Stimulated activated CD4-positive, alpha-beta T cell treated with anti-CD3 and anti-CD28 coated beads, Interleukin-12 subunit alpha, Interleukin-12 subunit beta, amount 100 ng/mL, for 24 hours (primary cell): Measurements from ENCODE around the gene TMEM72.

ENCODE experiments used
- DNase-seq, 2 experiments: peaks; one replicate each; pipeline ENCODE4 v3.0.0-alpha.2; 2020; ENCODE audit warnings: low read depth in 2 of 2

The TMEM72 gene

GRCh38 chr10:44978570-44979280, 67.6 kb downstream of the TMEM72 start, which contains the start of gene DEPP1:
TSS of gene DEPP1 (minus strand) at chr10:44978809. CDS start at chr10:44978030, 779 bp downstream.
- no peak for DNase-seq

DNA sequence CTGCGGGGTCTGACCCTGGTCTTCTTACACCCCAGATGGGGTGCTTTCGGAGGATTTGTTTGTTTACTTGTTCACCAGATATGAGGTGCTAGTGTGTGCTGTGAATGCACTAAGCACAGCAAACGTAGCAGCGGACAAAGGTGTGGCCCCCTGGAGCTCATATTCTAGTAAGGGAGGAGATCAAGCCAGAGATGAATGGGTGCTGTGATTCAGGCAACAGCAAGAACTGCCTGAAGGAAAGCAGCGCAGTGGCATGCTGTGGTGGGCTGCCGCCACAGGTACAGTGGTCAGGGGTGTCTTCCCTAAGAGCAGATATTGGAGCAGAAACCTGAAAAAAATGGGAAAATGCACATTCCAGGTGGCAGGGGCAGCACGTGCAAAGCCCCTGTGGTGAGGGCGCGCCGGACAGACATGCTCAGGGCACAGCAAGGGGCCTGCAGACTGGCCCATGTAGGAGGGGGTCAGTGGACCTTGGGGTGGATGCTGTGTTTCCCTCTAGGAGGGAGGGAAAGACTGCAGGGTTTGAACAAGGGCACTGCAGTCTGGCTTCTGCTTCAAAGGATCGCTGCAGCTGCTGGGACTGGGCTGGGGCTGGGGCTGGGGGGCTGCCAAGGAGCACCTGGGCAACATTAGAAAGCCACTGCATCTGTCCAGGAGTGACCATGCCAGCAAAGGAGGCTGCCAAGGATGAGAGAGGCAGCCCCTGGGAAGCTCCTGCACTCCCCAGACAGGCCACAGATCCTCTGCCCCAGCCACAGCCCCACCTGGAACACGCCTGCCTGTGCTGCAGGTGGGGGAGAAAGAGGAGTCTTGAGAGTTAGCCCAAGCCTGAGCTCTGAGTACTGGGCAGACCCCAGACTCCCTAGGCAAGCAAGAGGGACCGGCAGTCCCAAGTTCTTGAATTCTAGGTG, 68.4 kb downstream of the TMEM72 start:
- DNase-seq, result no peak

DNA sequence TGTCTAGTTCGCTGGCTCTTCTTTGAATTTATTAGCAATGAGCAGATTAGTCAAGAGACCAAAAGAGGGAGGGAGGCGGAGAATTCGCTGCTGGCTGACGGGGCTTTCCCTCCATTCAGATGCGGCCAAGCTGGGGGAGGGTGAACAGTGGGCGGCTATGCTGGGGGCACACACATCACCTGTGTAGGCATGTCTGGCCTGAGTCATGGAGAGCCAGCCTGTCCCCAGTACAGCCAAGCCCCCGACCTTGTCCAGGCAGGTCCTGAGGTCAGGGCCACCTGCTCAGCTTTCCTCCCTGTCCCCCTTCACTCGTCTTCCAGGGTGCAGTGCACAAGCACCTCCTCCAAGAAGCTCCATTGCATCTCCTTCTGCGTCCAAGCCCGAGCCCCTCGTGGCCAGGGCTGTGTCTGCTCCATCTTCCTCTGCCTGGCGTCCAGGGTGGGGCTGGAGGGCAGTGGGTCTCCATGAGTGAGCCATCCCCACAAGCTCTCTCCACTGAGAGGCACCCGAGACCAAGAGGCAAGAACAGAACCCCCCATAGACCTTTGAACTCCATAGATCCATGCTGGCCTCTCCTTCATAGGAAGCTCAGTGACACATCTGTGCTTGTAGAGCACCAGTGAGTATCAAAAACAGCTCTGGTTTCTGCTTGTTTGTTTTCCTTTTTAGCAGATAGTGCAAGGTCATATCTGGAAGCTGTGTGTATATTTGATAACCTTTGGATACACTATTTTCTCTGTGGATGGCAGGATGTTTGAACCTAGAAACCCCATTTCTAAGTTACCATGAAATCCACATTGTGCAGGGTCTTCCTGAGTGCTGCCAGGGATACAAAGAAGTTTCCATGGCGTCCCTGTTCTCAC, 69.4 kb downstream of the TMEM72 start:
- DNase-seq, result no peak

- DNase-seq, result no peak
Observed at GRCh38 chr10:44981172-44982113, 70.3 kb downstream of the TMEM72 start.

DNA sequence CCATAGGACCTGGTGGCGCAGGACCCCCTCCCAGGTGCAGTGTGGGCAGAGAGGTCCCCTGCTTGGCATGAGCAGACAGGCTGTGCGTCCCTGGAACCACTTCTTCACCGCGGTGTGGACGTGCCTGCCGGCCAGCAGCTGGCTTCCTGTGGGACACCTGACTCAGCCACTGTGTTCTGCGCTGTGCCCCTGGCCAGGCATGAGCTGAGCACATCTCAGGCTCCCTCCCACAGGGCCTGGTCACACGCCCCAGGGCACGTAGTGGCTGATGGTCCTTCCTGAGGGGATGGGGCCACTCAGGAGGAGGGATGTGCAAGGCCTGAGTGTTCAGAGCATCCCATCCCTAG, 71.0 kb downstream of the TMEM72 start:
- no peak for DNase-seq

- DNase-seq, result no peak
Observed at GRCh38 chr10:44982496-44982895, 71.4 kb downstream of the TMEM72 start.

DNA sequence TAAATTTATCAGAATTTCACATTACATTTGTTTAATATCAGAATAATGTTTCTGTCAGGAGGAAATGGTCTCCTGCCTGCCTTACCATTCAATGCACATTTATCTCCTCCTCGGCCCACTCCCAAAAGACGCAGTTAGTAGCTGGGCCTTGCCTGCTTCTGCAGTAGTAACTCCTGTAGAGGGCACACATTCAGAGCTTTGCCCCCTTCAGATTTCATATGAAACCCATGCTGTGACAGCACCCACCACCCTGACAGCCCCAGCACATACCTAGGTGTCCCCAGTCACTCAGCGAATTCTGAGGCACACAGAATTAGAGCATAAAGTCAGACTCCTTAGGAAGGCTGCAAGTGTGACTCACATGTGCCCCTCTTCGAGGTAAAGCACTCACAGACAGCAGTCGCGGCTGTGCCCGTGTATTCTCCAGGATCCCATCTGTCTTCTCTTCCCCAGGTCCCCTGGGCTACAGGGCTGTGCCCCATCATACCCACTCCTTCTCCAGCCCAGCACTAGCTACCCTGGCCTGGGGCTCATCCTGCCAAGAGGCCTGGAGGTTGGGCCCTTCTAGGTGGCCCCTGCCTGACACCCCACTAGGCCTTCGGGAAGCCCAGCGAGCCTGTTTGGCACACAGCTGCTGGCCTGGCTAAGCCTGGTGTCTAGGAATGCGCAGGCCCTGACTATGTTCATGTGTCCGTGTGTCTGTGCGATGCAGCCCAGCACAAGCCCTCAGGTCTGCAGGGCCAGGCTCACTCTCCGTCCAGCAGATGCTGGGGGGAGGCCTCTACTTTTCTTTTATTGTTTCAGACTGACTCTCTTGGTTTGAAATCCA, 72.1 kb downstream of the TMEM72 start:
- DNase-seq, result no peak

DNA sequence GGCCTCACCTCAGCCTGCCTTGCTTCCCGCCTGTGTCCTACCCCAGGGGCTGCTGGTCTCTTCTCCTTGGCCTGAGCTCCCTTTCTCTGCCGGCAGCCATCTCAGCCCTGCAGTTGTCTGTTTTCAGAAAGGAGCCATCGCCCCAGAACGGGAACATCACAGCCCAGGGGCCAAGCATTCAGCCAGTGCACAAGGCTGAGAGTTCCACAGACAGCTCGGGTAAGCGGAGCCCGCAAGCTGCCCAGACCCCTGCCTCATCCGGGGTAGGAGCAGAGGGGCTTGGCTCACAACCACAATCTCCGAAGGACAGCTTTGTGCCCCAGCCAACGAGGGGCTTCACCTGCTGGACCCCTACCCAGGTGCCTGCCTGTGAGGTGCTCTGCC, 72.8 kb downstream of the TMEM72 start:
- DNase-seq, result no peak

DNA sequence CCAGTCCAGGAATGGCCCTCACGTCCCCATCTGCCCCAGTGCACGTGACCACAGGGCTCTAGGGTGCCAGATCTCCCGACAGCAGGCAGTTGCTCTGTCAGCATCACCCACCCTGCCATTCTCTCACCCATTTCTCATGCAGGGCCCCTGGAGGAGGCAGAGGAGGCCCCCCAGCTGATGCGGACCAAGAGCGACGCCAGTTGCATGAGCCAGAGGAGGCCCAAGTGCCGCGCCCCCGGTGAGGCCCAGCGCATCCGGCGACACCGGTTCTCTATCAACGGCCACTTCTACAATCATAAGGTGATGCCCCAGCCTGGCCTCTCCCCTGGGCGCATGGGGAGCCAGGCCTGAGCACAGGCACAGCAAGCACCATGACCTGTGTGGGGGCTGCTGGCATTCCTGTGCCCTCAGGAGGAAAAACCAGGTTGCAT, 73.5 kb downstream of the TMEM72 start:
- DNase-seq, result no peak

- DNase-seq, result no peak
Observed at GRCh38 chr10:44985175-44985681, 74.1 kb downstream of the TMEM72 start.

DNA sequence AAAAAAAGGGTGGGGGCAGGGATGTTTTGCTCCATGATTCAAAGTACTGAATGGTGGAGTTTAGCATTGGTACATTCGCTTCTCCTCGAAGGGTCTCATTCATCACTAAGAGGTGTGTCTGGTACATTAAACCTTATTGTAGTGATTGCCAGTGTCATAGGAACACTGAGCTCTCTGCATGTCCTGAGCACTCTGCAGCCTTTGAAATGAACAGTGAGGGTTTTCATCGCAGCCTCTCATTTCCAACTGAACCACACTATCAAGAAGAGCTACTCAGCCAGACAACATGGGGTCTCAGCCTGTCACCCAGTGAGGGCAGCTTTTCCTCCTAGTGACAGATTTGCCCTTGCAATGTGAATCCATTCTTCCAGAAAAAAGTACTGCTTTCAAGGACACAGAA, 75.0 kb downstream of the TMEM72 start:
- DNase-seq, result no peak
